ENCODE data around the gene PCGF5.
"Not testable (repeated sequence)": the region's sequence is repeated elsewhere in the genome, so short reads cannot be mapped to it uniquely, and the experiment has no call there.

Gene PCGF5

DNA sequence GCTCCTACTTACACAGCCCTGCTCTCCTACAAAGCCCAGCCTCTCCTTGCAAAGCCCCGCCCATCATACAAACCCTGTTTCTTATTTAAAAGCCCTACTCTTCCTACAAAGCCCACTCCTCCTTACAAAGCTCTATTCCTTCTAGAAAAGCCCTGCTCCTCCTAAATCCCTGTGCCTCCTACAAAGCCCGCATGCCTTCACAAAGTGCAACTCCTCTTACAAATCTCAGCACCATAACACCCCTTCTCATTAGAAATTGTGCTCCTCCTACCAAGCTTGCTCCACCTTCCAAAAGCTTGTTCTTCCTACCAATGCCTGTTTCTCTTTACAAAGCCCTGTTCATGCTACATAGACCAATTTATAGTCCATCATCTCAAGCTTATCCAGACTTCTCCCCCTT, 66.1 kb downstream of the PCGF5 start:
- DNase-seq (ENCODE audit: low spot score): no peak

DNA sequence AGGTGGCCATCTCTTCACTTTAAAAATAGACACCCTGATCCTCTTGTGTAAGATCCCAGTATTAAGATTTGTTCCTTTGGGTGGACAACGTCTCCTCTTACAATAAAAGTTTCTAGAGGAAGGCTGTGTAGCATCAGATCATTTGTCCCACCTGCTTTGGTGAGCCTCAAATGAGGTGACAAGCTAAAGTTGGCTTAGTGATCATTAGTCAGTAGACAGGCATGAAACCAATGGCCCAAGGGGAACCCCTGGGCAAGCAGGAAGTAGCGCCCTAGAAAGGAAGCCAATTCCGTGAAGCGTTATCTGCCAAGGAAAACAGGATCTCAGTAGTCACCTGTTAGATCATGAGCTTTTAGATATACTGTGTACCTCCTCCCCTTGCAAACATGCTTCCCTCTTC, 66.8 kb downstream of the PCGF5 start:
- DNase-seq (ENCODE audit: low spot score): no peak

DNA sequence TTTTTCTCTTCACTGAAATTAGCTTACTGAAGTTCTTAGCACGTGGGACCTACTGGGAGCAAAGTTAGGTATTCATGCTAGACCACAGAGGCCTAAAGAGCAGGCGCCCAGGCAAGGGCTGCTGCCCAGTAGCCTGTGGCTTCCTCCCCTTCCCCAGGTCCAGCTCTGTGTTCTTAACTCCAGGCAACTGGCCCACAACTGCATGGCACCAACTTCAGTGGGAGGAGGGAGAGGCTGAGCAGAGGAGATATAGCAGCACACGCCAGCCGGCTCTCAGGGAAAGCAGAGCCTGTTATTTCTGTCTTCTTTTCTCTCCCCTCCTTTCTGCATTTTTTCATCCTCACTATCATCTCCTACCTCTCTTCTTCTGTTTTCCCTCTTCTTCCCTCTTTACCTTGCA, 67.4 kb downstream of the PCGF5 start:
- no peak for DNase-seq (ENCODE audit: low spot score)

DNA sequence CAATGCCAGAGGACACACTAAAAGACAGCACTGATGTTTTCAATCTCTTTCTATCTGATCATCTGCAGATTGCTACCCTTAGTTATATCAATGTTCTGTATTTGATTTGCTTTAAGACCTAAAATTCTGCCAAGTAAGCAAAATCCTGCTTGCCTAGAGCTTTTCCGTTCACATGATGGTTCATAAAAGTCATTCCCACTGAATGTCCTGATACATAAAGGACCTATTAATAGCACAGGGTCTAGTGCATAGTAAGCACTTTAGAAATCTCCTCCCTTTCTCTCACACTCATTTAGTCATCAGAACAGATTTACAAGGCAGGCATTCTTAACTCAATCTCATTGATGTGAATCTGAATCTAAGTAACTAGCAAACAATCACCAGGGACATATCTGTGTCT, 68.8 kb downstream of the PCGF5 start:
- DNase-seq (ENCODE audit: low spot score): no peak

DNA sequence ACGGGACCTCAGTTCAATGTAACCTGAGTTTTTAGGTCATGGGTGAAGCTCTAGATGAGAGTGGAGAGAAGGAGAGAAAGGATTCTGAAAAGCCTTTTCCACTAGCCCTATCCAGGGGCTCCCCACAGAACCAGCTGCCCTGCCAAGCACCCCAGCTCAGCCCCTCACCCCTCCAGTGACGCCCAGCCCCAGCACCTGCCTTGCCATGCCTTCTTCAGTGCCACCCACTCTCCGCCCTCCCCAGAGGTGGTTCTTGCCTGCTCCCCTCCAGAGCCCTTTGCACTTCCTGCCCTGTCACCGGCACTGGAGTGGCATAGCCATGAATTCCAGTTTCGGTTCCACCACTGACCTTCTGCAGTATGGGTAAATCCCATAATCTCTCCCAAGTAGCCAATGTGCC, 70.1 kb downstream of the PCGF5 start:
- no peak for DNase-seq (ENCODE audit: low spot score)

DNA sequence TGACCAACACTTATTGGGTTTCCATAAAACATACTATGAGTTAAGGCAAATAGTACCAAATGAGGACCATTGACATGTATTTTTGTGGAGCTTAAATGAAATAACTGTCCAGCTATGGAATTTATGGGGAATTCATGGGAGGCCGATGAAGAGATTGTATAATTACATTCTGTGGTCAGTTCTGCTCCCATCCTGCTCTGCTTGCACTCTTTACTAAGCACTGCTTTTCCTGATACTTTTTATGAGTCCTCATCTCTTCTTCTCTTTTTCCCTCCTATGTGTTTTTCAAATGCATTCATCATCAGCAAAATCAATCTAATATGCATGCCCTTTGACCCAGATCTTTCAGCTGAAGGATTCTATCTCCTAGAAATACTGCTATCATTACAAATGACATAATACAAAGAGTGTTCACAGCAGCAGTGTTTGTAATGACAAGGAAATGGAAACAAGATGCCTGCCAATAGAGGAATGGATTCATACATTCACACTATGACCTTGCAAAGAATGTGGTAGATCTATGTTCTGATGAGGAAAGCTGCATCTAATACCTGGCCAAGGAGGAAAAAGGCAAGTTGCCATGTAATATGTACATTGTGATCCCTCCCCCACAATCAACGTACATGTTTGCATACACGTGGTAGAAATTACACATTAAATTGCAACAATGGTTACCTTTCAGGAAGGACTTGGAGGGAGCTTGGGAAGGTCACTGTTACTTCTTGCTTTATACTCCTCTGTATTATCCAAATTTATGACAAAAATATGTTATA, 73.9 kb downstream of the PCGF5 start:
- no peak for DNase-seq (ENCODE audit: low spot score)

DNA sequence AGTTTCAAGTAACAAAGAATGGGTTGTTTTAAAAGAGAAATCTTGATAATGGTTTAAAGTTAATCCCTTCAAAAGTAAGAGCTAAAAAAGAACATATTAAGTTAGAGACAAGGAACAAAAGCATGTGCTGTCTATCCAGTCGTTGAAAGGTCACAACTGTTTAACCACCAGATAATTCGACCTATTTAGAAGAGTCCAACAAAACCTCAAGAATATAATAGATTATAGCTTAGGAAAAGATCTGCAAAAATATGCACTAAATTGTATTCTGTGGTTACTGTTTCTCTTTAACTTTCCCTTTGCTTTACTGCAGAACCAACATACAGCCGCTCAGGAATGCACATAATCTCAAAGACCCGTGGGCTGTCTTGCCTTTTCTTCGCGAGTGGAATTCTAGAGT, 74.9 kb downstream of the PCGF5 start:
- DNase-seq (ENCODE audit: low spot score): no peak

DNA sequence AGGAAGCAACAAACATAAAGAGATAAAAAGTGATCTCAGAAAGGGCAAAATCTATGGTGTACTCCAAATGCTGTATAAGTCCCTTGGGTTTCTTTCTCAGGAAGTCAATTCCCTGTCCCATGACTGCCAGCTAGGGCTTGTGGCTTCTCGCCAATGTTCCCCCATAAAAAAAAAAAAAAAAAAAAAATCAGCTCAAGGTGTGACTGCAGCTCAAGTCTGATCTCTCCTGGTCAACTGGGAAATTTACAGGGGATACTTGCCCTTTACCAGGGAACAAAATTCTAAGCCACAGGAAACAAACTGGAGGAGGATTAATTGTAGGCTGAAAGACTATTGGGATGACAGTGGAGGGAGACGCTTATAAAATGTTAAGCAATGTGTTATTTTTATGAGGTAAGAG, 76.0 kb downstream of the PCGF5 start:
- no peak for DNase-seq (ENCODE audit: low spot score)

DNA sequence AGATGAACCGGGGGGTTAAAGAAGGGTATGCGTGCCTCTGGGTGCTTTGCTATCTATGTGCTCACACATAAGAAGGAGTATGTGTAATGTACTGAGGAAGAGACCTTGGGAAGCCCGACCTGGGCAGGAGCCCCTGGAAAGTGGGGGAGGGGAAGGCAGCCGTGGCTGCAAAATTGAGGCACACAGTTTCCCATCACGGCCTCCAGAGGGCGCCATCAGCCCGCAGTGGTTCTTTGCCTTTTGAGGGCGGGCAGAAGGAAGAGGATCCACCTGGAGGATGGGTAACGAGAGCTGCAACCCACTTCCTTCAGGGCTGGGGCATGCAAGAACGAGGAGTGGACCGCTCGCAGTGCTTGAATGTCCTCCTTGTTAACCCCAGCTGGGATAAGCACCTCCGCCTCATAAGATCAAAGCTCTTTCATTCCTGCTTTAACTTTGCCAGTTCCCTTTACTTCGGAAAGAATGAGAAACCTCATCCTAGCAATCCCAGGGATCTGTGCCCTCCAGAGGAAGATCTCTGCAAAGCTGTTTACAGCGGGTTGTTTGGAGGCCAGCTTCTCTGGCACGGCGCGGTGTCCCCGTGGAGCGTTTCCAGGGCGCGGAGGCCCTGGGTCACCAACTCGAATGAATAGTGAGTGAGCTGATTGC, 77.9 kb downstream of the PCGF5 start:
- DNase-seq (ENCODE audit: low spot score): peak; percentile 82

DNA sequence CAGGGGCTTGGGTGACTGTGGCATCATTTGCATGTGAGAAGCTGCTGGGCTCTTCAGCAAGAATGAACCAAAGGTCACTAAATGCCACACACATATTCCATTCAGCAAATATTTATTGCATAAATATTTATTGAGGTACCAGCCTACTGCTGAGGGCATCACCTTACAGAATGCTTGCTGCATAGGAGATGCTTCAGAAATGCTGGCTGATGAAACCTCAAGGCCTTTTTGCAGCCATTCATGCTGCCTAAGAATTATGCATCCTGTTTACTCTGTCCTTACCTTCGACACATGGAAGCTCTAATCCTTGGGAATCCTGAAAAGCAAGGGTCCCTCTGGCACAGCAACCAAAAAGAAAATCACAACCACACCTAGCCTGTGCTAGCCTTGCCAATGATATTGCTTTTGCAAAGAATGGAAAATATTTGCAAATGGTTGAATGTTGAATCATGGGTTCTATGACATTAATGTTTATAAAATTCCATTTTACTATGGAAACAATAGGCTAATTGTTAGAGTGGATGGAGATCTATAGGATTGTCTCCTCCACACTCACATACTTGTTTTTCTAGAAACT, 79.6 kb downstream of the PCGF5 start:
- DNase-seq (ENCODE audit: low spot score): no peak

DNA sequence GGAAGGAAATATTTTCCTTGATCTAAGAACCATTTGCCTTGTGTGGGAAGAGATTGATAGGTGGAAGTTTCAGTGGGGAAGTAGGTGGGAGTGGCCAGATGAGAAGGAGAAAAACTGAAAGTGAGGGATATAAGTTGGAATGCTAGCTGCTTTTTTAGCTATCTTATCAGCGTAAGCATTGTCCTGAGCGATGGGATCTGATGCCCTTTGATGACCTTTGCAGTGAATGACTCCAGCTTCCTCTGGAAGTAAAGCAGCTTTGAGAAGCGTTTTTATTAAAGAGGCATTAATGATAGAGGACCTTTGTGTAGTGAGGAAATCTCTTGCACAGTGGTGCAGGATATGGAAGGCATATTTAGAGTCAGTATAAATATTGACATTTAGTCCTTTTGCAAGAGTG, 82.5 kb downstream of the PCGF5 start:
- DNase-seq (ENCODE audit: low spot score): not testable (repeated sequence)

DNA sequence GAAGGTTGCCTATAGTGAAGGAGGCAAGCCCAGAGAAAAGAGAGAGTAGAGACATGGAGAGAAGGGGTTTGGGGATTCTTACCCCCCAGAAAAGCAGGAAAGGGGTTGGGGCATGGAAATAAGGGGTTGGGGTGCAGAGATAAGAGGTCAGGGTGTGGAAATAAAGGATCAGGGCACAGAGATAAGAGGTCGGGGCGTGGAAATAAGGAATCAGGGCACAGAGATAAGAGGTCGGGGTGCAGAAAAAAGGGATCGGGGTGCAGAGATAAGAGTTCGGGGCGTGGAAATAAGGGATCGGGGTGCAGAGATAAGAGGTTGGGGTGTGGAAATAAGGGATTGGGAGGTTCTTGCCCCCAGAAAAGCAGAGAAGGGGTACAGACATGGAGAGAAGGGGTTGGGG, 85.5 kb downstream of the PCGF5 start:
- DNase-seq (ENCODE audit: low spot score): not testable (repeated sequence)

DNA sequence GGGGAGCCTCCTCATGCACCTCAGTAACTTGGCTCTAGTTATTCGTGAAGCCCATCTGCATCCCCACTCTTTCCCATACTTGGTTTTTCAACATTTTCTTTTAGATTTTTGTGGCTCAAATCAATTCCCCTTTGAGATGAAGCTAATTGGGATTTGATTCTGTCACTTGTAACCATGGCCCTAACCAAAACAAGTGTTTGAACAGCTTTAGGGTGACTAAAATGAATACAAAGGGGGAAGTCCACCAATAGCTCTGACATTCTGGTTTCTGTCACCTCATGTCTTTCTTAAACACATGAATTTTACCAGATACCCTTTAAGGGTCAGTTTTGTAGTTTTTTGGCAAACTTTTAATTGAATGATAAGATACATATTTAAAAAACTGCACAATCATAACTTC, 87.0 kb downstream of the PCGF5 start:
- no peak for DNase-seq (ENCODE audit: low spot score)

DNA sequence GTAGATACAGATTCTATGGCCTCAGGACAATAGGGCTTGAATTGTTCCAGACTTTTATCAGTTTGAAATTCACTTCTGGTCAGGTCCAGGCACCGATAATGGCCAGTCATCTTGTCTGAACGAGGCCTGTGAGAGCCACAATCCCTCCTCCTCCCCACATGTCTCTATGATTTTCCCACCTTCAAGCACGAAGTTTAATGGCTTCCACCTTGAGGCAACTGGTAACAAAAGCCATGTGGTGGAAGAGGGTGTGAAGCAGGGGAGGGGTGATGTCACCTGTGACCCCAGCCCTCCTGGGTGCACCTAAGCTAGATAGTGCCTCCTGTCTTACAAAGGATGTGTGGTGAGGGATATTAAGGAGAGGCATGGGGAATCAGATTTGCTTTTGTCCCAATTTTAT, 89.2 kb downstream of the PCGF5 start:
- DNase-seq (ENCODE audit: low spot score): no peak

DNA sequence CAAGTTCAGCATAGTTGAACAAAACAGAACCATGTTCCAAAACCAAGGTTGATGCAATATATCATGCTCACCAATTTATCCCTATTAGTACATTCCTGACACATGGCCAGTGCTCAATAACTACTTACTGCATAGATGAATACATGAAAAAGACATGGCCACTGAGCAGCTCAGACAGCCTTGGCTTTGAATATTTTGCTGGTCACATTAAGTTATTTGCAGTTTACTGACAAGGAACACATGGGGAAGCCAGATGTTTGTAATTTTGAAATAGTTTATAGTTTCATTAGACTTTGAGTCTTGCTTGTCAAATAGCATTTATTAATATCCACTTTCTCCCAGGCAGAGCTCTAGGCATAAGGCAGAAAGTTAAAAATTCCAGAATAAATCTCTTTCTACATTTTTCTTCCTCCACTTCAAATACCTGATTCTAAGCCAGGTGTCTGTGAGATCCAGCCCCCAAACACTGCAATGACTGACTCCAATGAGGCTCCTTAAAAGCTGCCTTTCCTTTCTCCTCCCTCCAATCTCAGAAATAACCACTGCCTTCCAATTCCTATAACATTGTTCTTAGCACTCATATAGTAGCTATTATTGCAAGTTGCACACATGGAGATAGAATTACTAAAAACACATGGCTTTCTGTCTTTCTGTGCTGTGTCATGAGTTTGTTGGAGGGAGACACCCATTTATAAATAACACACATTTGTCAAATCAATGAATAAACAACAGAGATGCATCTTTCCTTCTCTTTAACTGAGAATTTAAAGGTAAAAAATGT, 91.3 kb downstream of the PCGF5 start:
- no peak for DNase-seq (ENCODE audit: low spot score)

DNA sequence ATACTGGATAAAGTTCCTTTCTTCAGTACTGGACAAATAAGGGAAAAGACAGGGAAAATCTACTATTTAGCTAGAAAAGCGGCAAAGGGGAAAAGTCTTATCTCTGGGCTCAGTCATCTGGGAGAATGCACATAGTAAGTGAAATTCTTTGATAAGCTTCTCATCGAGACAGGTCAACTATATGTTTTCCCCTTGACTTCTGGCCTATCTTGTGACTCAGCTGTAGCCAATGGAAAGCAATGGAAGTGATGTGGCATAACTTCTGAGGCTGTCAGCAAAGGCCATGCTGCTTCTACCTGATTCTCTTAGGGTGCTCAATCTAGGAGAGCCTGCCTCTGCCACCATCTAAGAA, 91.9 kb downstream of the PCGF5 start:
- DNase-seq (ENCODE audit: low spot score): no peak

DNA sequence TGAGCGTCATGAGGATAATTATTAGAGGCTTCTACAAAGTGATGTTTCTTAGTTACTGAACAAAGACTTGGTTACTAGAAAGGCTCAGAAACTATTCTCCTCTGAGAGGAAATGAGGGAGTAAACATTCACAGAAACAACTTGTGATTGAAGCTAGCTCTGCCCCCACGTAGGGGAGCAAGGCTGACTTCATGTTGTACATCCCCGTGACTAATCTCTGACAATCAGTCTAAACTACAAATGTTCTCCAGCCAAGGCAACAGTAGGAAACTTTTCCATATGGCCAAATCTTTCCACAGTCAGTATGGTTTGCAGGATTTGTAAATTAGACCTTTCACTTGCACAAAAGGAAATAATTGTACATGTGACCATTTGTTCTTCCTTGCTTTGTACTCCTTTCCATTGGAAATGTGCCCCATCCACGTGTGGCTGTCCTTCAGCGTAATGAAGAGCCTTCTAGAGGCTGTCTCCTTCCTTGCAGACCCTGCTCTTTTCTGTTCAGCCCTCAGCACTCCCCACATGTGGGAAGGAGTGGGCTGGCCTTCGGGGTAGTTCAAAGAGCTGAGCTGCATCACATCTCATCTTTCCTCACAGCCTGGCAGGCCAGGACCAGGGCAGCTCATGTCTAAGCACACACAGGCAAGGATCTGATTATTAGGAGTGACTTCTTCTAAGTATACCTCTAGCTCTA, 93.5 kb downstream of the PCGF5 start:
- DNase-seq (ENCODE audit: low spot score): peak; percentile 63

DNA sequence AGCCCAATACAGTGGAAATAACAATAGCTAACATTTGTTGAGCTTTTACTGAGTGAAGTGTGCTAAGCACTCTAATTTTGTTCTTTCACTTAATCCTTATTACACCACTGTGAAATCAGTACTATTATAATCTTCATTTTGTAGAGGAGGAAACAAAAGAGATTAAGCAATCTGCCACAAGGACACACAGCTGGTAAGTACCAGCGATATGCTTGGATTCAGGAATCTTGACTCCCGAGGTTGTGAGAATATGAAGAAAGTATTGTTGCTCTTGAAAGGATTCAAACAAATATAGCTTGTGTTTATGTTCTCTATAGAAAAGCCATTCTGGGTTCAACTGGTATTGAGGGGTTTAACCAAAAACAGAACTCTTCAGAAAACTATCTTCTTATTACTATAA, 96.0 kb downstream of the PCGF5 start:
- no peak for DNase-seq (ENCODE audit: low spot score)

DNA sequence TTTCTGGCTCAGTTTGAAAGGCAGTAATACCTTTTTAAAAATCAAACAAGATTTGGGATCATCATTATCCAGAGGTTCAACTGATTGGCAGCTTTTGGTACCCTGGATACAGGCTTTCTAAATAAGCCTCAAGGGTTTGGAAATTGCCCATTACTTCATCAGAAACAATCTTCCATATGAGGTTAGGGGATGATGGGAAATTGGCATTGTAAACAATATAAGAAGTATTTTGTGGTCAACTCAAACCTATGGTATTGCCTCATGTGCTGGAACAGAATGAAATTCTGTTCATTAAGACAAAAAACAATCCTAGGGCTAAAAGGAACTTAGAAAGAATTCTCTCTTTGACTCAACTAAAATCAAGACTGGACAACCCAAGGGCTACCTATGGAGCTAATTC, 97.1 kb downstream of the PCGF5 start:
- no peak for DNase-seq (ENCODE audit: low spot score)

DNA sequence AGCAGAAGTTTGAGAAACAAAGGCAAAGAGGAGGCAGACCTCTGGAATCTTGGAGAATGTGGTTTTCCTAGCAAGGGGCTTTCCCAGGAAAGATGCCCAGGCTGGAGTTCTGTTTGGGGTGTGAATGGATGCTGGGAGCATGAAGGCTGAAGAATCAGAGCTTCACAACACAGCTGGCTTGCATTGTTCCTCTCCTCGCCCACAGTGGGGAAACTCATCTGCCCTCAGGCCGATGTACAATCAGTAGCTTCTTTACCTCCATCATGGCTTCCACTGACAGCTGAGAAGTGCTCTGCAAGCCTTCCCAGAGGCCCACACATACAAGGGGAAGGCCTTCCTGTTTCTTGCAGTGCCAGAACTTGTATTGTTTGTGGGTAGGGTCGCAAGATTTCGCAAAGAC, 98.9 kb downstream of the PCGF5 start:
- DNase-seq (ENCODE audit: low spot score): no peak

DNA sequence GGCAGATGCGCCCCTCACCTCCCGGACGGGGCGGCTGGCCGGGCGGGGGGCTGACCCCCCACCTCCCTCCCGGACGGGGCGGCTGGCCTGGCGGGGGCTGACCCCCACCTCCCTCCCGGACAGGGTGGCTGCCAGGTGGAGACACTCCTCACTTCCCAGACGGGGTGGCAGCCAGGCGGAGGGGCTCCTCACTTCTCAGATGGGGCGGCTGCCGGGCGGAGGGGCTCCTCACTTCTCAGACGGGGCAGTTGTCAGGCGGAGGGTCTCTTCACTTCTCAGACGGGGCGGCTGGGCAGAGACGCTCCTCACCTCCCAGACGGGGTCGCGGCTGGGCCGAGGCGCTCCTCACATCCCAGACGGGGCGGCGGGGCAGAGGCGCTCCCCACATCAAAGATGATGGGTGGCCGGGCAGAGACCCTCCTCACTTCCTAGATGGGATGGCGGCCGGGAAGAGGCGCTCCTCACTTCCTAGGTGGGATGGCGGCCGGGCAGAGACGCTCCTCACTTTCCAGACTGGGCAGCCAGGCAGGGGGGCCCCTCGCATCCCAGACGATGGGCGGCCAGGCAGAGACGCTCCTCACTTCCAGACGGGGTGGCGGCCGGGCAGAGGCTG, 102.9 kb downstream of the PCGF5 start:
- DNase-seq (ENCODE audit: low spot score): not testable (repeated sequence)

Measured in AG08396 (cell line).